DMS 273 (cell line): ENCODE measurements around the gene ZNRF2.

ENCODE experiments used
- DNase-seq: peaks from one replicate; lab custom pipeline; 2025; ENCODE audit not compliant: unreplicated experiment; lab: John Stamatoyannopoulos, UW

ZNRF2 gene

DNA sequence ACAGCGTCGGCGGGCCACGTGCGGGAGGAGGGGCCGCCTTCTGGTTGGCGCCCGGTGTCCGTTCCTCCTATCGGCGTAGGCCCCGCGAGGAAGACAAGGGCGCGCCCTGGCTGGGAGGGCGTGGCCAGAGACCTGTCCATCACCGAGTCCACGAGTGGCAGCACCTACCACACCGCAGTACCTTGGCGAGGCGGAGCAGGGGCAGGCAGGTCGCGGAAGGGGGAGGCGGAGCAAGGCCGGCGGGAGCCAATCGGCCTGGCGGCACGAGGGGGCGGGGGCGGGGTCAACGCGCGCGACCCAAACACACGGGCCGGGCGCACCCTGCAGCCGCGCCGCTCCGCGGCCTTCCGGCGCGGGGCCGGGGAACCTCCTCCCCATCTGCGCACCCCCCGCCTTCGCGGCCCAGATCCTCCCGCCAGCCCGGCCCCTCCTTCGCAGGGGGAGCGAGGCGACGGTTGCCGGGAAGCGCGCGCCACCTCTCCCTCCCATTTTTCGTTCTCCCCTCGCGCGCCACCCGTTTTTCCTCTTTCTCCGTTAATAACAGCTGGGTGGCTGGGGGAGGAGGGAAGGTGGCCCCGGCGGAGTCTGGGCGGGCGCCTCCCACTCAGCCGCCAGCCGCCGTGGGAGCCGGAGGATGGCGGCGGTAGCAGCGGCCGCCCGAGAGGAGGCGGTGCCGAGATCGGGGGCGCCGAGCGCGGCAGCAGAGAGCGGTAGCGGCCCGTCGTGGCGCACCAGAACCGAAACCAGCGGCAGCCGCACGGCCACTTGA lies at the start of gene ZNRF2:
TSS of gene ZNRF2 (plus strand) at position 300 of the 769 bp plus-strand sequence. CDS start 761 bp downstream, outside the sequence.
- DNase-seq: peak; percentile 100

DNA sequence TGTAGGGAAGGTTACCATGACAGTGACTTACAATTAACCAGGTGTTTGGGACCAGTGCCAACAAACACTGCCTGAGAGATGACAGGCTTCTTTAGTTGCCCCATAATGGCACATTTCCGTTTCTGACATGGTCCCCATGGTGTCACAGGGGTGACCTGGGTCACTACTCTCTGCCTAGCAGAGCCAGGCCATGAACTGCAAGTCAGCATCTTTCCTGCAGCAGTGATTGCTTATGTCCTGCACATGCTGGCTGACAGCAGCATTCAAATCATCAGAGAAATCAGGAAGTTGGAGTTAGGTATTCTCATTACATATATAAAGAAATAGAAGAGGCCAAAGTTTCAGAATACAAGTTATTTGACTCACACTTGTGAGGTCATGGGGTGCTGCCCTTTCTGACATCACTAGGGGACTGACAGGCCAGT lies 47.1 kb upstream of the ZNRF2 start:
- peak; percentile 32 for DNase-seq

- peak; percentile 95 for DNase-seq
Observed at GRCh38 chr7:30238721-30239441, 45.5 kb upstream of the ZNRF2 start.

DNA sequence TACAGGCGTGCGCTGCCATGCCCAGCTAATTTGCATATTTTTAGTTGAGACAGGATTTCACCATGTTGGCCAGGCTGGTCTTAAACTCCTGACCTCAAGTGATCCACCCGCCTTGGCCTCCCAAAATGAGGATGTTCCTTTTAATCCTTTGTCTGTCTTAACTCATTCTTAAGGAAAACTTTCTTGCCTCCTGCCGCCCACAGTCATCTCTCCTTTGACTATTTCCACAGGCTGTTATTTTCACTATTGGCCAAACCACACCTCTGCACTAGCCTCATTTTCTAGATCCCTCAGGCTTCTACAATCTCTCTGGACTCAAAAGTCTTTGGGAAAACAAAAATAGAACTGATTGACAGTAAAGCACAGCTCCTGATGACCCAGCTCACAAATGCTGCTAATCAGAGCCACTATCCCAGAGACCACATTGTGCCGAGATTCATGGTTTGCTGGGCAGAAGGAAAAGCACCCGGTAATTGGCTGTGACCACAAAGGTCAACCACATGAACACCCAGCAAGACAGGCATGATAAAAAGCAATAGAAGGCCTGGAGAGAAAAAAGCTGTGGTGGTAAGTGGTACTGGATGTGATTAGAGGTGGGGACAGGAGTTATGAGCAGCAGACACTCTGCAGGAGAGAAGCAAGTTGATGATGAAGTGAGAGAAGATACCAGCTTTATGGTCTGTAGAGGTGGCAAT lies 44.1 kb upstream of the ZNRF2 start:
- DNase-seq: no peak

- no peak for DNase-seq
Observed at GRCh38 chr7:30241767-30242166, 42.6 kb upstream of the ZNRF2 start.

DNA sequence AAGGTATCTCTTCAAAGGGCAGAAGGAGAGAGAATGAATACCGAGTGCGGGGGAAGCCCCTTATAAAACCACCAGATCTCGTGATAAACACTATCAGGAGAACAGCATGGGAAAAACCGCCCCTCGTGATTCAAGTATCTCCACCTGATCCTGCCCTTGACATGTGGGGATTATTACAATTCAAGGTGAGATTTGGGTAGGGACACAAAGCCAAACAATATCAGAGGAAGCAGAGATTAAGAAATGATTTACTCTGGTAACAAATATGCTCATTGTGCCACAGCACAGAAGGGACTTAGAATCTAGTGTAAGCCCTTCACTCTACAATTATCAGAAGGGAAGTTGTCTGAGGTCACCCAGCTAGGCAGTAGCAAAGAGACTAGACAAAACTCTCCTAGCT lies 40.1 kb upstream of the ZNRF2 start:
- DNase-seq: no peak

GRCh38 chr7:30245913-30246312 lies 38.5 kb upstream of the ZNRF2 start:
- no peak for DNase-seq

- peak; percentile 44 for DNase-seq
Observed at GRCh38 chr7:30246392-30246791, 38.0 kb upstream of the ZNRF2 start.

GRCh38 chr7:30247541-30248401 lies 36.6 kb upstream of the ZNRF2 start:
- DNase-seq: peak; percentile 58

- DNase-seq: no peak
Observed at GRCh38 chr7:30249316-30249715, 35.1 kb upstream of the ZNRF2 start.

DNA sequence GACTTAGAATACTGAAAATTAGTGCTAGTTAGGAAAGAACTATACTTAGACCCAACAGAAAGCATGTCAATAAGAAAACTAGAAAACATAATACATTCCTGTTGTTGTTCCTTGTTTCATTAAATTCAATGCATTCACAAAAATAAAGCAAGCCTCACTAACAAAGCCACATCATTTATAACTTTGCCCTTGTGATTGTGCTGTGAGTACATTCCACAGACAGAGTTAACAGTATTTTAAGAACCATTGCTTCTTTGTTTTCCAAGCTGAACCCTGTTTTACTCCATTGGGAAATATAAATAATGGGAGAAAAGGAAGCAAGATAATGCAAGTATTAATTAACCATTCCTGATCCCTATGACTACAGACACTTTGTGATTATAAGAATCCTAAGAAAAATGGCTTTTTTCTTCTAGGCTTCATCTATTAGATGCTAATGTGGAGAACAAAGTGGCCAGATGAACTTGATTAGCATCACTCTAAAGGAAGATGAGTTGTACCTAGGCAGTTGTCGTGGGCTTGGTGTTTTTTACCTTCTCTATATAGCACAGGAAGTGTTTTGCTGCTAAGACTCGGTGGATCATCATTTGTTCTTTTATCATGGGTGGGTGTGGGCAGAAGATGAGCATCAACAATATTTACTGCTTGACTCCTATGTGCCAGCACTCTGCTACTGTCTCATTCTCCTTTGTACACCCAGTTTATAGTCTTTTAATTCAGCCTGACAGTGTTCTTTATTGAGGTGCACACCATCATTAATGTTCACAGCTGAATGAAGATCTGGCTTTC lies 34.2 kb upstream of the ZNRF2 start:
- no peak for DNase-seq

DNA sequence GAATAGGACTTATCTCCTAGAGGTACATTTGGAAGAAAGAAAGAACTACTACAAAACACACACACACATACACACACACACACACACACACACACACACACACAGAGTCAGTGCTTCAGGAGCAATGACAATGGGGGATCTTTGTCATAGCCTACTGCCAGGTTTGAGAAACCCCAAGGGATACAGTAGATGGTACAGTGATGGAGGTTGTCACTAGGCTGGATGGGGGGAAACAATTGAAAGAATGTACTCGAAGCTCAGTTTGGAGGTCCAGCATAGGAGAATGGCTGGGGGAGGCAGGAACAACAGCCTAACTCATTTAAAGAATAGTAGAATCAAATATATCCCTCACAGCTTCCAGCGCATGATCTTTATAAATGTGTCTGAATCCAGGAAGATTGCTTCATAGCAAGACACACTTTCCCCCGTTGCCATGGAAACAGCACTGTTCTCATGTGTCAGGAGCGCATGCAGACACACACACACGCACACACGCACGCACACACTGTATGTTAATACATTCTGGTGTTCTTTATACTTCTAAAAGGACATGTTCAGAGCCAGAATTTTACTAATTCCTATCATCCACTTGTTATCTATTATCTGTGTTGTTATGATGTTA lies 32.6 kb upstream of the ZNRF2 start:
- DNase-seq: peak; percentile 44

GRCh38 chr7:30252885-30253795 lies 31.3 kb upstream of the ZNRF2 start:
- peak; percentile 72 for DNase-seq

- no peak for DNase-seq
Observed at GRCh38 chr7:30253796-30254165, 30.6 kb upstream of the ZNRF2 start.

DNA sequence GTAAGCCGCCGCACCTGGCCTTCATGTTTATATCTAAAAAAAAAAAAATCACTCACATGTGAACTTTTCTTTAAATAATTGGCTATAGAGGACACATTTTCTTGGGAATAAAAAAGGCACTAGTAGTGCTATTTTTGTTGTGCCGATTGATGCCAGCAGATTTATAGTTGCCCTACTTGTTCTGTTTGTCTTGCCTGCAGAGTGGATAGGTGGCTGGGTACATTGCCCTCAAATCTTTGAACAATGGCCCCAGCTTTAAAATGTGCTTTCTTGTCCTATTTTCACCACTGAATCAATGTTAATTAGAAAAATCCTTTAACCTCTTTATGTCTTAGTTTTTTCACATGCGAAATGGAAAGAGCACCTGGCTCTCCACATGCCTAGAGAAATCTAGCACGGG lies 30.1 kb upstream of the ZNRF2 start:
- DNase-seq: no peak

DNA sequence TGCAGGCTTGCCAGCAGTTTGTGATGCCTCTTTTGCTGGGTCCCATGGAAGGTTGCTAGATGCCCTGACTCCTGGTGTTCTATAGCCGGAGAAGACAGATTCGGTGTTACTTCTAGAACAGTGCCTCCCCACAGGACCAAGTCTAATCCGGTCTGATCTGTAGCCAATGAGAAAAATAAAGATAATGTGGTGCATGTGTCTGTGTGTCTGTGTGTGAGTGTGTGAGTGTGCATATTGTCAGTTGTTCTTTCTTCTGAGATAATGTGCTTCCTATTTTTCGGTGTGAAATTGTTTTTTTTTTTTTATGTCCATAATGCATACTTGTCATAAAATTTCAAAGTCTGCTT lies 29.7 kb upstream of the ZNRF2 start:
- no peak for DNase-seq

DNA sequence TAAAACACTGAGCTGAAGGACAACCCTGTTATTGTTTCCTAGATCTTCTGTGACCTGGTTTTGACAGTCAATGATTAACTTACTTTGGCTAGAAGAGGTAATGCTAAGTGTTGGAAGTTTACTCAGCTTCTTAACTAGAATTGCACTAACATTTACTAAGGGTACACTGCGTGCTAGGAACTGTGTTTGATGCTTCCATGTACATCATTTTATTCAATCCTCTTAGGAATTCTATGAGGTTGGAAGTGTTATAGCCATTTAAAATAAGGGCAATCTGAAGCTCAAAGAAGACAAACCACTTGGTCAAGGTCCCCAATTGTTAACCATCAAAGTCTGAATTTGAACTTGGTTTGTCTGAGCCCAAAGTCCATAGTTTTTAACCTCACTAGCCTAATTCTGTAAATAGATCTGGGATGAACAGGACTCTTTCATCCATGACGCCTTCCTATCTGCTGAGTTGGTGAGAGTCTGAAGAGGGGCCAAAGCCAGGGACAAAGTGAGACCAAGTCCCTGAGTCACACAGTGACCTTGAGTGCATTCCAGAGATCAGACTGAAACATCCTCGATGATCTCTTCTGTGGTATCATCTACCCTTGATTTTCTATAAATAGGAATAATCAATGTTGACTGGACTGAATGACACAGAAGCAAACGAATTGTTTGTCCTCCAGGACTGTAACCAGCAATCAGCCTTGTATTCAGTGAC lies 29.2 kb upstream of the ZNRF2 start:
- DNase-seq: no peak

DNA sequence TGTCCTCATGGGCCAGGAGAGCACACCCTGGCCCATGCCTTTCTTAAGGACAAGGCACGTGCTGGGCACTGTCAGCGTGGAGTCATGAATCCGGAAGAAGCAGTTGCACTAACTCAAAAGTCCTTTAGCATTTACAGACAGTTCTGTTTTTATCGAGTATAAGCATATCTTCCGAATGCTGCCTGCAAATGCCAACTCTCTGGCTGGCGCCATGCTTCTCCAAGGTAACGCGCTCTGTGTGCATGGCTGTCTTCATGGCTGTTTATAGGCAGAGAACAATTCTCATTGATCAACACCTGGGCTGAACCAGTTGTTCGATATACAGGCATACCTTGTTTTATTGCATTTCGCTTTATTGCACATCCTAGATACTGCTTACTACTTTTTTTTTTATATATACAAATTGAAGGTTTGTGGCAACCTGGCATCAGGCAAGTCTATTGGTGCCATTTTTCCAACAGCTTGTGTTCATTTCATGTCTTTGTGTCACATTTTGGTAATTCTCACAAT lies 28.0 kb upstream of the ZNRF2 start:
- DNase-seq: no peak
